Activated T-cell treated with anti-CD3 and anti-CD28 coated beads, Interleukin-2, amount 50 U/mL, for 4 hours (primary cell): ENCODE measurements around the gene ZNF506. TPM values are rescaled to one million over a fixed set of nuclear protein-coding genes. Genes with fewer than 3 reads are reported as not detected.
"Not testable (repeated sequence)": the region's sequence is repeated elsewhere in the genome, so short reads cannot be mapped to it uniquely, and the experiment has no call there.

ENCODE experiments used
- ATAC-seq, 2 donors: fragments of 200-7000 bp; cut with Tn5 transposase; one replicate each; pipeline ENCODE4 v1.10.0; 2021
- DNase-seq: peaks from one replicate; pipeline ENCODE4 v3.0.0-alpha.2; 2020
- H3K27me3 Mint-ChIP-seq: one replicate; pipeline ENCODE4 v1.8.0; 2021; ENCODE audit warnings: low read depth, mixed read lengths
- H3K36me3 Mint-ChIP-seq: one replicate; pipeline ENCODE4 v1.8.0; 2022; ENCODE audit warnings: mixed read lengths; ENCODE audit not compliant: insufficient read depth
- H3K4me1 Mint-ChIP-seq: one replicate; pipeline ENCODE4 v1.8.0; 2021; ENCODE audit warnings: low read depth, mixed read lengths
- H3K4me3 Mint-ChIP-seq: one replicate; pipeline ENCODE4 v1.8.0; 2021; ENCODE audit warnings: mild to moderate bottlenecking, moderate library complexity, mixed read lengths
- H3K9me3 Mint-ChIP-seq: one replicate; pipeline ENCODE4 v1.8.0; 2021; ENCODE audit warnings: mixed read lengths
- total RNA-seq, 3 donors: library from RNA; stranded (reverse); gene quantifications; one replicate each; pipeline ENCODE4 v1.2.1, GENCODE V29; 2021

ZNF506 gene
- 10 to 100 TPM; 11.6 to 17.0 (median 16.6) TPM for total RNA-seq

DNA sequence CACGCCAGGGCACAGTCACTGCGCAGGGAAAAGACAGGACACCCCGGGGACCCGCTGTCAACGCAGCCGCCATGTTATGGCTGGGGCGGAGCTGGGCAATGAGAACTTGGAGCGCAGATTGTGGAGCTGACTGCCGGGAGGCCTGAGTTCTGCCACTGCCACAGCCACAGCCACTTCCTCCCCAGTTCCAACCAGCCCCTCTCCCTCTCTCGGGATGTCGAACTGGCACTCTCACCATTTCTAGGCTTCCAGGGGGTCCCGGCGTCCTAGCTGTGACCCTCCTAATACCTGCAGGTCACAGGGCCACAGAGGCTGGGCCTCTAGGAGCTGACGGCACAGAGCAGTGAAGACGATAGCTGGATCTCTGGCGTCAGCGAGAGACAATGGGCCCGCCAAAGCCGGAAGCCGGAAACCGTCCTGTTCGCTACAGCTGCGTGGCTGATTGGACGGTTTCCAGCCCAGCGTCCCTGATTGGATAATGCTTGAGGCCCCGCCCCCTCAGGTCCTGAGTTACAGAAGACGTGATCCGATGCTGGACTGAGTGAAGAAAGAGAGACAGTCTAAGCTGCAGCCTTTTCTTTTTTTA, at the start of gene ZNF506:
TSS of gene ZNF506 (minus strand) at position 385 of the 586 bp plus-strand sequence. CDS start at position 238, 147 bp downstream.
- H3K36me3 Mint-ChIP-seq, result peaks cover 22% of the 10 kb centered on the region
- H3K4me1 Mint-ChIP-seq, result peaks cover 38% of the 10 kb centered on the region
- DNase-seq, result peak; percentile 95
- peak; percentile 94 to 95 for ATAC-seq
- peaks cover 7% of the 10 kb centered on the region for H3K9me3 Mint-ChIP-seq
- peak within 1 kb of the TSS; percentile 96 for H3K4me3 Mint-ChIP-seq
- H3K27me3 Mint-ChIP-seq, result no peaks in the 10 kb centered on the region

DNA sequence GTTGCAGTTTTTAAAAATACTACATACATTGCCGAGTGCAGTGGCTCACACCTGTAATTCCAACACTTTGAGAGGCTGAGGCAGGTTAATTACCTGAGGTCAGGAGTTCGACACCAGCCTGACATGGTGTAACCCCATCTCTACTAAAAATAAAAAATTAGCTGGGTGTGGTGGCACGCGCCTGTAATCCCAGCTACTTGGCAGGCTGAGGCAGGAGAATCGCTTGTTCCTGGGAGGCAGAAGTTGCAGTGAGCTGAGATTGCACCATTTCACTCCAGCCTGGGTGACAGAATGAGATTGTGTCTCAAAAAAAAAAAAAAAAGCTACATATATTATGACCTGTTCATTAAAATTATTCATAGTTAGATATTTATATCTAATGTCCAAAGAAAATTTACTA, 48.5 kb upstream of the ZNF506 start:
- DNase-seq, H3K27me3 Mint-ChIP-seq, ATAC-seq, H3K9me3 Mint-ChIP-seq, H3K4me3 Mint-ChIP-seq: not testable (repeated sequence)
- H3K4me1 Mint-ChIP-seq, result peaks cover 46% of the 10 kb centered on the region
- peaks cover 12% of the 10 kb centered on the region for H3K36me3 Mint-ChIP-seq

DNA sequence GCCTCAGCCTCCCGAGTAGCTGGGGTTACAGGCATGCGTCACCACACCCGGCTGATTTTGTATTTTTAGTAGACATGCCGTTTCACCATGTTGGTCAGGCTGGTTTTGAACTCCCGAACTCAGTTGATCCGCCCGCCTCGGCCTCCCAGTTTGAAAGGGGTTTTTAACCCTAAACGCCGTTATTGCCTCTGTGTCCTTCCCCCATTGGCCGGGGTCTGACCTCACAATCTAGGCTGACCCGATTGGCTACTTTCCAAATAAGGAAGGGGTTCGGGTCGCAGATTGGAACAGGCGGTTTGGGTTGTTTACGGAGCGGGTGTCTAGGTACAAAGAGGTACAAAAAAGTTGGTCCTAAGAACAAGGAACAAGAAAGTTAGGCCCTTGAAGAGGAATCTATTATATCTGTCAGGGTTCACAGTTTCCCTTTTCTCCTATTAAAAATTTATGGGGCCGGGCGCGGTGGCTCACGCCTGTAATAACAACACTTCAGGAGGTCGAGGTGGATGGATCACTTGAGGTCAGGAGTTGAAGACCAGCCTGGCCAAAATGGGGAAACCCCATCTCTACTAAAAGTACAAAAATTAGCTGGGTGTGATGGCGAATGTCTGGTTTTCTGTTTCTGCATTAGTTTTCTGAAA, 45.2 kb upstream of the ZNF506 start:
- peak overlapping the region; percentile 100 for H3K4me3 Mint-ChIP-seq
- peaks cover 31% of the 10 kb centered on the region for H3K4me1 Mint-ChIP-seq
- peak; percentile 14 for DNase-seq
- no peaks in the 10 kb centered on the region for H3K9me3 Mint-ChIP-seq
- ATAC-seq, result peak in 1 of 2 donors; percentile 0
- H3K27me3 Mint-ChIP-seq, result no peaks in the 10 kb centered on the region
- H3K36me3 Mint-ChIP-seq, result peaks cover 3% of the 10 kb centered on the region

DNA sequence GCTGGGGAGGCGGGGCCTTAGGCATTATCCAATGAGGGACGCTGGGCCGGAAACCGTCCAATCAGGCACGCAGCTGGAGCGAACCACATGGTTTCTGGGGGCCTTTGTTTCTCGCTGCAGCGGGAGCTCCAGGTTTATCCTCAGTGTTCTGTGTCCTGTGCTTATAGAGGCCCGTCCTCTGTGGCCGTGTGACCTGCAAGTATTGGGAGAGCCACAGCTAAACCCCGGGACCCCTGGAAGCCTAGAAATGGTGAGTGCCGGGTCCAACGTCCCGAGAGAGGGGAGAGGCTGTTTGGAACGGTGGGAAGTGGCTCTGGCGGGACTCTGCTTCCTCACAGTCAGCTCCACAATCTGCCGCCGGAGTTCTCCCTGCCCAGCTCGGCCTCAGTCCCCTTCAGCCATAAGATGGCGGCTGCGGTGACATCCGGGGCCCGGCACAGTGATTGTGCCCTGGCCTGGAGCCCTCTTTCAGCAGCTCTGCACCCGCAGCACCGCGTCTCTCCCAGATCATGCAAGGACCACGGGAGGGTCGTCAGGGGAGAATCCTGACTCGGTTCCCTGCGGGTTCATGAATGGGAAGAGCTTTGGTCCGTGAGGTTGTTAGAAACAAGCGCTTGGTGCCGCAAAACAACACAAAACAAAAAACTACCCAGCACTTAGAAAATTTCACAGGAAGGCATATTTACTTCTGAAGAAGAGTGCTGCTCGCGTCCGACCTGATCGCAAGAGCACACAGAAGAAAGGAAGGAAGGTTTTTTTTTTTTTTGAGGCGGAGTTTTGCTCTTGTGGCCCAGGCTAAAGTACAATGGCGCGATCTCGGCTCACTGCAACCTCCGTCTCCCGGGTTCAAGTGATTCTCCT, 44.4 kb upstream of the ZNF506 start, which contains the start of gene ZNF253:
TSS of gene ZNF253 (plus strand) at position 133 of the 861 bp plus-strand sequence. CDS start at position 248, 115 bp downstream.
- DNase-seq (peak; percentile 93), ATAC-seq (peak; percentile 97)
- Mint-ChIP-seq H3K4me3 (peak within 1 kb of the TSS; percentile 100), H3K4me1 (peaks cover 26% of the 10 kb centered on the region), H3K36me3 (no peaks in the 10 kb centered on the region), H3K27me3 (no peaks in the 10 kb centered on the region), H3K9me3 (no peaks in the 10 kb centered on the region)

DNA sequence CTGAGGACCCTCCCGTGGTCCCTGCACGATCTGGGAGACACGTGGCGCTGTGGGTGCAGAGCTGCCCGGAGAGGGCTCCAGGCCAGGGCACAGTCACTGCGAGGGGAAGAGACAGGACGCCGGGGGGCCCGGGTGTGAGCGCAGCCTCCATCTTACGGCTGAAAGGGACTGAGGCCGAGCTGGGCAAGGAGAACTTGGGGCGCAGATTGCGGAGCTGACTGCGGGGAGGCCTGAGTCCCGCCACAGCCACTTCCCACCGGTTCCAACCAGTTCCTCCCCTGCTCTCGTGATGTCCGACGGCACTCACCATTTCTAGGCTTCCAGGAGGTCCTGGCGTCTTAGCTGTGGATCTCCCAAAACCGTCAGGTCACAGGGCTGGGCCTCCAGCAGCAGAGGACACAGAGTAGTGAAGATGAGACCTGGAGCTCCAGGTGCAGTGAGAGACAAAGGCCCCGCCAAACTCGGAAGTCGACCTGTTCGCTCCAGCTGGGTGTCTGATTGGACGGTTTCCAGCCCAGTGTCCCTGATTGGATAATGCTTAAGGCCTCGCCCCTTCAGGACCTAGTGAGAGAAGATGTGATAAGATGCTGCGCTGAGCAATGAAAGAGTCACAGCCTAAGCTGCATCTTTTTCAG, 39.3 kb upstream of the ZNF506 start:
- Mint-ChIP-seq H3K27me3 (peaks cover 3% of the 10 kb centered on the region), H3K36me3 (no peaks in the 10 kb centered on the region), H3K9me3 (no peaks in the 10 kb centered on the region), H3K4me3 (peak overlapping the region; percentile 64), H3K4me1 (peaks cover 2% of the 10 kb centered on the region)
- DNase-seq, result peak; percentile 43
- ATAC-seq, result peak; percentile 38 to 56

DNA sequence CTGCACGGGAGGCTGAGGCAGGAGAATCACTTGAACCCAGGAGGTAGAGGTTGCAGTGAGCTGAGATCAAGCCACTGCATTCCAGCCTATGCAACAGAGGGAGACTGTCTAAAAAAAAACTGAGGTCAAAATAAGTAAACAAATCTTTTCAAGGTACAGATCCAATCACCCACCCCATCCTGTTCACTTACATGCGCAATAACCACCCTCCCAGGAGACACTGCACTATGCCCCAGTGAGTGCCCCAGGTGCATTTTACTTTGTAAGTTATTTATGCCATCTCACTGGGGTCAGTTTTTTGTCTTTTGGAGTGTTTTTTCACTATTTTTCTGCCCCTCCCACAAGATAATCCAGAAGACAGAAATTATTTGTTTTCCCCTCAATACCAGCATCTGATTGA, 37.2 kb upstream of the ZNF506 start:
- no peak overlapping the region for H3K4me3 Mint-ChIP-seq

DNA sequence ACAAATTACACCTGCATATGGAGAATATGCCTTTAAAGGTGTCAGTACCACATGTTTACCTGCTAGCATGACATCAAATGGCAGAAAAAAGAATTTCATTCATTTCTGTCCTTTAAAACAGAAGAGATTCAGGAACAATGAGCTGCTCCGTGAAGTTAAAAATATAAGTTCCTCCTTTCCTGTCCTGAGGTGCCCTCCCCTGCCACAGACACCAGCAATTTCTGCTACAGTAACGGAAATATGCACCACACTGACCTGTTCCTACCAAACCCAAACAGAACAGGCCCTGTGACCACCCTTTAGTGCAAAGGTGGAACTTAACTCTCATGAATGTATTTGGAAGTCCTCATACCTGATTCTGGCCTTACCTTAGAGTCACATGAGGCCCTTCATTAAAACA, 30.2 kb upstream of the ZNF506 start:
- ATAC-seq, H3K4me3 Mint-ChIP-seq, H3K4me1 Mint-ChIP-seq, H3K27me3 Mint-ChIP-seq, H3K9me3 Mint-ChIP-seq, DNase-seq, H3K36me3 Mint-ChIP-seq: not testable (repeated sequence)

More for the DNA sequence above, 37.2 kb upstream of the ZNF506 start:
- Mint-ChIP-seq H3K27me3 (peaks cover 3% of the 10 kb centered on the region), H3K4me1 (peaks cover 2% of the 10 kb centered on the region), H3K9me3 (no peaks in the 10 kb centered on the region), H3K36me3 (no peaks in the 10 kb centered on the region)
- ATAC-seq, result no peak
- DNase-seq, result no peak

DNA sequence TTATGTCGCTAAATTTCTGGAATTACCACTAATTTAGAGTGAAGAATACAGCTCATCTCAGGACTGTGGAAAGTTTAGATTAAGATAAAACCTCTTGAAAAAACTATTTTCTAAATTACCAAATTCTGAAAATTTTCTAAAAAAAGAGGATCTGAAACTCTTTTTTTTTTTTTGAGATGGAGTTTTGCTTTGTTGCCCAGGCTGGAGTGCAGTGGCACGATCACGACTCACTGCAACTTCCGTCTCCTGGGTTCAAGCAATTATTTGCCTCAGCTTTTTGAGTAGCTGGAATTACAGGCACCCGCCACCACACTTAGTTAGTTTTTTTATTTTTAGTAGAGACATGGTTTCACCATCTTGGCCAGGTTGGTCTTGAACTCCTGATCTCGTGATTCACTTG, 27.5 kb upstream of the ZNF506 start:
- Mint-ChIP-seq H3K36me3 (no peaks in the 10 kb centered on the region), H3K9me3 (peaks cover 5% of the 10 kb centered on the region), H3K4me1 (no peaks in the 10 kb centered on the region), H3K4me3 (no peak overlapping the region), H3K27me3 (no peaks in the 10 kb centered on the region)
- ATAC-seq (no peak), DNase-seq (no peak)

DNA sequence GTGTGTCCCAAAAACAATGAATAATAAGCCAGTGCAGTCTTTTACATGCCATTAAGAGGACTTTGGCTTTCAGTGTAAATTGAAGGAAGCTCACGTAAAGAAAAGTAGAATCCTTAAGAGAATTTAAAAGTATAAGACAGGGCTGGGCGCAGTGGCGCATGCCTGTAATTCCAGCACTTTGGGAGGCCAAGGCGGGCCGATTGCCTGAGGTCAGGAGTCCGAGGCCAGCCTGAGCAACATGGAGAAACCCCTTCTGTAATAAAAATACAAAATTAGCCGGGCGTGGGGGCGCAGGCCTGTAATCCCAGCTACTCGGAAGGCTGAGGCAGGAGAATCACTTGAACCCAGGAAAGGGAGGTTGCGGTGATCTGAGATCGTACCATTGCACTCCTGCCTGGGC, 26.2 kb upstream of the ZNF506 start:
- ATAC-seq (no peak), DNase-seq (no peak)
- Mint-ChIP-seq H3K36me3 (no peaks in the 10 kb centered on the region), H3K9me3 (peaks cover 5% of the 10 kb centered on the region), H3K27me3 (no peaks in the 10 kb centered on the region), H3K4me1 (no peaks in the 10 kb centered on the region), H3K4me3 (no peak overlapping the region)

DNA sequence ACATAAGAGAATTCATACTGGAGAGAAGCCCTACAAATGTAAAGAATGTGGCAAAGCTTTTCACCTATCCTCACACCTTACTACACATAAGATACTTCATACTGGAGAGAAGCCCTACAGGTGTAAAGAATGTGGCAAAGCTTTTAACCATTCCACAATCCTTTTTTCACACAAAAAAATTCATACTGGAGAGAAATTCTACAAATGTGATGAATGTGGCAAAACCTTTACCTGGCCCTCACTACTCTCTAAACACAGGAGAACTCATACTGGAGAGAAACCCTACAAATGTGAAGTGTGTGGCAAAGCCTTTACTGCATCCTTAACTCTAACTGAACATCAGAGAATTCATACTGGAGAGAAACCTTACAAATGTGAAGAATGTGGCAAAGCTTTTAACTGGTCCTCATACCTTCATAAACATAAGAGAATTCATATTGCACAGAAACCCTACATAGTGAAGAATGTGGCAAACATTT, 14.0 kb upstream of the ZNF506 start:
- no peak overlapping the region for H3K4me3 Mint-ChIP-seq
- DNase-seq (no peak), ATAC-seq (no peak)
- H3K9me3 Mint-ChIP-seq, result peaks cover 31% of the 10 kb centered on the region
- H3K4me1 Mint-ChIP-seq, result no peaks in the 10 kb centered on the region
- peaks cover 7% of the 10 kb centered on the region for H3K36me3 Mint-ChIP-seq
- no peaks in the 10 kb centered on the region for H3K27me3 Mint-ChIP-seq

DNA sequence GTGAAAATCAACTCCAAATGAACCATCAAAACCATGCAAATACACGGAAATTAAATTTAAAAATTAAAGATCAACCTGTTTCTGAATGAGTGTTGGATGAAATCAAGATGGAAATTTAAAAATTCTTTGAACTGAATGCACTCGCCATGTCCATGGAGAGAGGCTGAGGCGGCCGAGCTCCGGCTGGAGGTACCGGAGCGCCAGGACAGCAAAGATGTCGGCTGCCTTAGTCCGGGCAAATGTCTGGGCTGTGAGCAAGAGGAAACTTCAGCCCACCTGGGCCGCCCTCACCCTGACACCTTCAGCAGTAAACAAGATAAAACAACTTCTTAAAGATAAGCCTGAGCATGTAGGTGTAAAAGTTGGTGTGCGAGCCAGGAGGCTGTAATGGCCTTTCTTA, 5.3 kb upstream of the ZNF506 start:
- H3K36me3 Mint-ChIP-seq, result peaks cover 3% of the 10 kb centered on the region
- ATAC-seq (no peak), DNase-seq (no peak)
- peaks cover 2% of the 10 kb centered on the region for H3K4me1 Mint-ChIP-seq
- no peak overlapping the region for H3K4me3 Mint-ChIP-seq
- peaks cover 46% of the 10 kb centered on the region for H3K9me3 Mint-ChIP-seq
- no peaks in the 10 kb centered on the region for H3K27me3 Mint-ChIP-seq

DNA sequence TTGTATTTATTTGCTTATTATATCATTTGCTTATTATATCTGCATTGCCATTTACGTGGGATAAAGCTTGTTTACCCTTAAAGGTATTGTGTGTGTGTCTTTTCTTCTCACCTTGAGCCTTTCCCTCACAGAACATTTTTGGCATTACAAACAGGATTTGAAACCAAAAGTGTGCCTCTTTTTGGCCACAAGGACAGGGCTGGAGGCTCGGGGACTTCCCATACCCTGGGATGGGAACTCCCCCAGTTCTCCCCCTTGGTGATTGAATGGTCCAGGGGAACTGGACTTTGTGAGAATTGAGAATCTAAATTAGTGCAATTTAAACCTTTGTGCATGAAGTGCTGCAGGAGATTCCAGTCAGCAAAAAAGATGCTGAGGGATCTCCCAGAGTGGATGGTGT, 2.4 kb upstream of the ZNF506 start:
- H3K36me3 Mint-ChIP-seq, result peaks cover 15% of the 10 kb centered on the region
- DNase-seq (no peak), ATAC-seq (no peak)

DNA sequence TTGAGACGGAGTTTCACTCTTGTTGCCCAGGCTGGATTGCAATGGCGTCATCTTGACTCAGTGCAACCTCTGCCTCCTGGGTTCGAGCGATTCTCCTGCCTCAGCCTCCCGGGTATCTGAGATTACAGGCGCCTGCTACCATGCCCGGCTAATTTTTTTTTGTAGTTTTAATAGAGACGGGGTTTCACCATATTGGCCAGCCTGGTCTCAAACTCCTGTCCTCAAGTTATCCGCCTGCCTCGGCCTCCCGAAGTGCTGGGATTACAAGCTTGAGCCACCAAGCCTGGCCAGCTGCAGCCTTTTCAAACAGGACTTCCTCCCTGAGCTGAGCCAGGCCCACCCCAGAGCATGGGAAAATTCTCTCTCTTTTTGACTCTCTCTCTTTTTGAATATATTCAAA, 426 bp upstream of the ZNF506 start:
- Mint-ChIP-seq H3K4me3 (peak overlapping the region; percentile 96), H3K9me3 (peaks cover 11% of the 10 kb centered on the region), H3K36me3 (peaks cover 24% of the 10 kb centered on the region), H3K4me1 (peaks cover 35% of the 10 kb centered on the region)
- not testable (repeated sequence) for H3K27me3 Mint-ChIP-seq, DNase-seq, ATAC-seq

More for the DNA sequence above, 2.4 kb upstream of the ZNF506 start:
- Mint-ChIP-seq H3K27me3 (no peaks in the 10 kb centered on the region), H3K9me3 (peaks cover 26% of the 10 kb centered on the region), H3K4me3 (no peak overlapping the region), H3K4me1 (peaks cover 21% of the 10 kb centered on the region)

DNA sequence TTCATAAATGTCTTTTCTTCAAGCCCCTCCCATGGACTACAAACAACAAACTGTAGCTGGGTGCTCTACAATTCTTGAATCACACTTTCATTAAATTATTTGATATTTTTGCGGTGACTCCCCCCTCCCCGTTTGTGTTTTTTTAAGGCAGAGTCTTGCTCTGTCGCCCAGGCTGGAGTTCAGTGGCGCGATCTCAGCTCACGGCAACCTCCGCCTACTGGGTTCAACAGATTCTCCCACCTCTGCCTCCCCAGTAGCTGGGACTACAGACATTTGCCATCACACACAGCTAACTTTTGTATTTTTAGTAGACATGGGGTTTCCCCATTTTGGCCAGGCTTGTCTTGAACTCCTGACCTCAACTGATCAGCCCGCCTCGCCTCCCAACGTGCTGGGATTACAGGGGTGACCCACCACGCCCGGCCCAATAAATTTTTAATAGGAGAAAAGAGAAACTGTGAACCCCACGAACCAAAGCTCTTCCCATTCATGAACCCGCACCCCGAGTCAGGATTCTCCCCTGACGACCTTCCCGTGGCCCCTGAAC, 703 bp downstream of the ZNF506 start:
- Mint-ChIP-seq H3K4me3 (peak overlapping the region; percentile 96), H3K4me1 (peaks cover 38% of the 10 kb centered on the region), H3K9me3 (peaks cover 3% of the 10 kb centered on the region), H3K36me3 (peaks cover 23% of the 10 kb centered on the region), H3K27me3 (no peaks in the 10 kb centered on the region)
- ATAC-seq, result no peak
- no peak for DNase-seq
